Subcutaneous abdominal adipose tissue (tissue), 5 donors: Measurements from ENCODE around the gene LMCD1.
A peak's percentile ranks its signal among the peaks of the same experiment; 100 is the strongest.

ENCODE experiments used
- H3K27ac ChIP-seq: one replicate; pipeline ENCODE4 v1.7.0; 2013; ENCODE audit warnings: low read depth, mild to moderate bottlenecking, inconsistent platforms, low read length, moderate library complexity
- H3K27me3 ChIP-seq, 5 donors: one replicate each; pipeline ENCODE4 v1.7.0; 2013; ENCODE audit warnings: low read length in 5 of 5, inconsistent platforms in 1 of 5; ENCODE audit not compliant: control insufficient read depth in 5 of 5, insufficient read depth in 4 of 5
- H3K36me3 ChIP-seq, 5 donors: one replicate each; pipeline ENCODE4 v1.7.0; 2013; ENCODE audit warnings: low read length in 5 of 5; ENCODE audit not compliant: control insufficient read depth in 5 of 5, insufficient read depth in 5 of 5
- H3K4me1 ChIP-seq, 5 donors: one replicate each; pipeline ENCODE4 v1.7.0; 2013; ENCODE audit warnings: low read length in 5 of 5, mild to moderate bottlenecking in 3 of 5, moderate library complexity in 1 of 5; ENCODE audit not compliant: control insufficient read depth in 5 of 5, insufficient read depth in 5 of 5
- H3K4me3 ChIP-seq, 5 donors: one replicate each; pipeline ENCODE4 v1.7.0; 2013; ENCODE audit warnings: low read length in 5 of 5, low read depth in 1 of 5
- H3K9ac ChIP-seq, 5 donors: one replicate each; pipeline ENCODE4 v1.7.0; 2013; ENCODE audit warnings: low read length in 5 of 5, mild to moderate bottlenecking in 4 of 5, moderate library complexity in 3 of 5
- H3K9me3 ChIP-seq, 5 donors: one replicate each; pipeline ENCODE4 v1.7.0; 2013; ENCODE audit warnings: low read length in 5 of 5; ENCODE audit not compliant: control insufficient read depth in 5 of 5
- donor health status: healthy.
- donor health status: healthy.
- donor health status: healthy.
- donor health status: healthy.
- donor health status: healthy.

The LMCD1 gene

GRCh38 chr3:8489278-8489792 lies 12.3 kb upstream of the LMCD1 start:
- no peak overlapping the region for H3K4me3 ChIP-seq
- no peaks in the 10 kb centered on the region for H3K27me3 ChIP-seq
- peaks cover 3 to 17% (median 17%) of the 10 kb centered on the region in 5 donors for H3K4me1 ChIP-seq
- H3K9ac ChIP-seq, result no peak overlapping the region
- no peaks in the 10 kb centered on the region for H3K36me3 ChIP-seq
- H3K9me3 ChIP-seq, result peaks cover 0 to 7% (median 3%) of the 10 kb centered on the region in 5 donors
- peak overlapping the region; percentile 14 for H3K27ac ChIP-seq

DNA sequence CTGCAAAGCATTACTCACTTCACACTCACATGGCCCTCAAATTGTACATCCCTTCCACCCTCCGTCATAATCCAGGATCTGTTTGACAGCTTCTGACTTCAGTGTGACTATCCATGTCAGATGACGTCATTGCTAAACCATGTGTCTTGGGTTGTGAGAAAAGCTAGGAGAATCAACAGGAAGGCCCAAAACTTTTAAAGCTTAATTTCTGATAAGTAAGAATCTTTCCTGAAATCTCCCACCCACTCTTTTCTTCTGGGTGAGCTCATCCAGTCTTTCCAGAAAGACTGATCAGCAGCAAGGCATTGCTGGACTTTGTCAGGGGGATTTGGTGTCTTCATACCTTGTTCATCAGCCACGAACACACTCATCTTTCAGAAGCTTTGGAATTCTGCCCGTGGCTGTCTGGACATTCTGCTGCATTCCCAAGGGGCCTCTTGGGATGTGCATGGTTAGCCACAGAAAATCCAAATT lies 11.5 kb upstream of the LMCD1 start:
- H3K27ac ChIP-seq, result peak overlapping the region; percentile 14
- no peaks in the 10 kb centered on the region for H3K36me3 ChIP-seq
- no peak overlapping the region for H3K9ac ChIP-seq
- H3K4me1 ChIP-seq, result peaks cover 3 to 17% (median 17%) of the 10 kb centered on the region in 5 donors
- H3K27me3 ChIP-seq, result no peaks in the 10 kb centered on the region
- H3K9me3 ChIP-seq, result no peaks in the 10 kb centered on the region
- H3K4me3 ChIP-seq, result no peak overlapping the region

DNA sequence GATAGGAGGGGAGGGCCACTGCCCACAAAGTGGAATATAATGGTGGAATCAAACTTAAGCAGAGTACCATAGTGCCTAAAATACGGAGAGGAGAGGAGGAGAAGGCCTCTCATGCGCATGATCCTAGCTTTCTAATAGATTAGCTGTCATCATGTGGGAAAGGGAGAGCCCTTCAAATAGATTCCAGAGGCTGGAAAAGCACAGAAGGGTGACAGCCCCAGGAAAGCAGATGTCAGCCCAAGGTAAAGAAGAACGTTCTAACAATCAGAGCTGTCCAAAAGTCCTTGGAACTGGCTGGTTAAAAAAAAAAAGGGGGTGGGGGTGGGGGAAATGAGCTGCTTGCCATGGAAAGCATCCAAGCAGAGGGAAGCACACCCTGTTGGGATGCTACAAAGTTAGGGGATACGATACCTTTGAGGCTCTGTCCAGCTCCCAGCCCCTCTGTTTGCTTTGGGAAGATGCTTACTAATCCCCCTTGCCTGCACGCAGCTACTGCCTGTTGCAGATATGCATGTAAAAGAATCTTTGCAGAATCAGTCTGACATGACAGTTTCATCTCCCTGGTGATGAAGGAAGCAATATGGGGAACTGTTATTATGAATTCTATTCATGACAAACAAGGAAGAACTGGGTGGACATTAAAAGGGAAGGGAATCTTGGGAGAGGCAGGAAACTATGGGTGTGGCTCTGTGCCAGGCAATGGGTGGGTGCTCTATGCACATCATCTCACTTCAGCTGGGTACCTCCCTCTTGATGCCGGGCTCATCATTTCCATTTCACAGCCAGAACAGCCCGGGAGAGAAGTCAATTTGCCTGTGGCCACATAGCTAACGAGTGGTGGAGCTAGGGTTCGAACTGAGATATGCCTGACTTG lies 10.1 kb upstream of the LMCD1 start:
- Histone ChIP-seq H3K4me3 (no peak overlapping the region), H3K27ac (no peak overlapping the region)

DNA sequence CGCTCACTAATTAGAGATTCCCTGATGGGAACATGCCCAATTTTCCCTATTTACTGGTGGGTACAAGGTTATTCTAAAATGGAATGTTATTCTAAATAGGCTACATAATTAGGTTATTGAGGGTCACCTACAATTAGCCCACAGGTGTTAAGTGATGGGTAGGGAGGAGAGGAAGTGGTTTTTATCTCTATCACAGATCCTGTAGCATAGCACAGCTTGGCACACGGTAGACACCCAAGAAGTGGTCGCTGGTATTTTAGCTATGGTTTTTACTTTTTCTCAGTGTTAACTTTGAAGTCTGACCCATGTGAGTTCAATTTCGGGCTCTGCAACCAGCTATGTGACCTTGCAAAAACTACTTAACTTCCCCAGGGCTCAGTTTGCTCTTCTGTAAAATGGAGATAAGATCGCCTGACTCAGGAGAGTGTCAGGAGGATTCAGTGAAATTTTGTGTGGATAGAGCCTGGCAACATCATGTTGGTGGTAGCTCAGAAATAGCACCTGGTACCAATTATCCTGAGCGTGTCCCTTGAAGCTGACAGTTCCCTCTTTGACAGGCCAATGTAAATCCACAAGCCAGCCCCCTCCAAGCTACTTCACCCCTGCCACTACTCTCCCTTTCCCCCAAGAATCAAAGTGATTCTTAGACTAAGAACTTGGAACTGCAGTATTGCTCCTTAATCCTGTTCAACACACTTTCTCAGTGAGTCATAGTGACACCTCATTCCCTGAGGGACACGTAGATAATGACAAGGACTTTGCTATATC lies 8.7 kb upstream of the LMCD1 start:
- H3K4me3 ChIP-seq, result no peak overlapping the region
- H3K27me3 ChIP-seq, result no peaks in the 10 kb centered on the region
- H3K9ac ChIP-seq, result no peak overlapping the region
- H3K4me1 ChIP-seq, result peaks cover 3 to 21% (median 17%) of the 10 kb centered on the region in 5 donors
- no peaks in the 10 kb centered on the region for H3K36me3 ChIP-seq
- H3K27ac ChIP-seq, result no peak overlapping the region
- H3K9me3 ChIP-seq, result no peaks in the 10 kb centered on the region

More for the DNA sequence above, 10.1 kb upstream of the LMCD1 start:
- H3K4me1 ChIP-seq, result peaks cover 3 to 17% (median 17%) of the 10 kb centered on the region in 5 donors
- H3K9ac ChIP-seq, result no peak overlapping the region
- no peaks in the 10 kb centered on the region for H3K9me3 ChIP-seq
- H3K36me3 ChIP-seq, result no peaks in the 10 kb centered on the region
- no peaks in the 10 kb centered on the region for H3K27me3 ChIP-seq

DNA sequence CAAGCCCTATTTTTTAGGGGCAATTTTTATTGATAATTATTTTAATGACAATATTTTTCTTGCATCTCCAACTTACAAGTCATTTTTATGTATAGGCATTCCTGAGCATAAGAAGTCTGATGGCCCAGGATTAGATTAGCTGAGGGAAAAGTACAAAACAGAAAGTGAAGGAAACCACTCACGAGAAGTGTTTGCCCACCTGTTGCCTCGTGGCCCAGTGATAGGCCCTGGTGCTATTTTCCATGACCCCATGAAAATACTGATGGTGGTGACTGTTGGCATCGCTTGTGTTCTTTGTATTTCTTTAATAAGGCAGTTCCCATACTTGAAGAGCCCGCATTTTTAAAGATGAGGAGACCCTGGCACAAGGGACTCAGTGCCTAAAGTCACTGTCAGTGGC lies 7.9 kb upstream of the LMCD1 start:
- no peaks in the 10 kb centered on the region for H3K27me3 ChIP-seq
- no peak overlapping the region for H3K9ac ChIP-seq
- no peak overlapping the region for H3K27ac ChIP-seq
- peaks cover 3 to 24% (median 19%) of the 10 kb centered on the region in 5 donors for H3K4me1 ChIP-seq
- H3K9me3 ChIP-seq, result no peaks in the 10 kb centered on the region
- no peak overlapping the region for H3K4me3 ChIP-seq
- H3K36me3 ChIP-seq, result no peaks in the 10 kb centered on the region

GRCh38 chr3:8494327-8494726 lies 7.3 kb upstream of the LMCD1 start:
- Histone ChIP-seq H3K27ac (no peak overlapping the region), H3K9ac (no peak overlapping the region), H3K4me3 (no peak overlapping the region), H3K36me3 (no peaks in the 10 kb centered on the region), H3K9me3 (no peaks in the 10 kb centered on the region), H3K4me1 (peaks cover 3 to 23% (median 17%) of the 10 kb centered on the region in 5 donors), H3K27me3 (no peaks in the 10 kb centered on the region)

GRCh38 chr3:8497582-8497981 lies 4.0 kb upstream of the LMCD1 start:
- Histone ChIP-seq H3K9me3 (no peaks in the 10 kb centered on the region), H3K4me3 (no peak overlapping the region), H3K27ac (no peak overlapping the region)

GRCh38 chr3:8499181-8499611 lies 2.4 kb upstream of the LMCD1 start:
- no peak overlapping the region for H3K4me3 ChIP-seq
- H3K27ac ChIP-seq, result peak overlapping the region; percentile 95
- H3K9me3 ChIP-seq, result no peaks in the 10 kb centered on the region
- H3K9ac ChIP-seq, result no peak overlapping the region
- no peaks in the 10 kb centered on the region for H3K36me3 ChIP-seq
- peaks cover 0 to 48% (median 34%) of the 10 kb centered on the region in 5 donors for H3K4me1 ChIP-seq
- H3K27me3 ChIP-seq, result no peaks in the 10 kb centered on the region

More at GRCh38 chr3:8497582-8497981, 4.0 kb upstream of the LMCD1 start:
- Histone ChIP-seq H3K9ac (no peak overlapping the region), H3K27me3 (no peaks in the 10 kb centered on the region), H3K36me3 (no peaks in the 10 kb centered on the region), H3K4me1 (peaks cover 0 to 31% (median 18%) of the 10 kb centered on the region in 5 donors)

DNA sequence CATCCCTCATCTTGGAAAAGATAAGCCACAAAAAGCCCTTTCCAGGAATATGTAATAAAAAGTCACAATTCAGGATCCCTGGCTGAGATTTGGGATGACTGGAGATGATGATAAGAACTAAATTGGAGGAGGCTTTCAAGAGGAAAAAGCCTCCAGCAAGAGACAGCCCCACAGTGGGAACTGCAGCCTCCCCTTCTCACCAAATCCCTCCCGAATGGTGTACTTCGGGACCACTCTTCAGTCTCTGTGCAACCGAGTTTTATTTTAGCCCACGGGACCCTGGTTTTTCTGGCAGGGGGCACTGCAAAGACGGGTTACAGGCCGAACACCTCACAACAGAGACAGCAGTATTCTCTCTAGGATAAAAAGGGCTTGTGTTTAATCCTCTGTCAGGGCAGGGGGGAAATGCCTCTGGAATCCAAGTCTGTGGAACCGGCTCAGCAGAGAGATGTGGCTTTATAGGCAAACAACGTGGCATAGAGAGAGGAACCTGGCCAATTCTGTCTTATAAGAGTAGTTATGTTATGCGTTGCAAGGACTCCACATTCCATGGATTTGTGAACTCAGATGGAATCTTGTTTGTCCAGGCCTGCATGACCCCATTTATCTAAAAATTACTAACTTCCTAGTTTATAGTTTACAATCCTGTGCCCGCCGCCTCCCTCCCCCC lies 1.2 kb upstream of the LMCD1 start:
- Histone ChIP-seq H3K9ac (peak overlapping the region in 2 of 5 donors; percentile 16 to 64), H3K4me3 (peak overlapping the region in 2 of 5 donors; percentile 28 to 79), H3K27me3 (no peaks in the 10 kb centered on the region), H3K9me3 (no peaks in the 10 kb centered on the region), H3K4me1 (peaks cover 1 to 60% (median 47%) of the 10 kb centered on the region in 5 donors), H3K27ac (peak overlapping the region; percentile 95), H3K36me3 (peaks cover 0 to 4% (median 0%) of the 10 kb centered on the region in 5 donors)
